IPS-11a (cell line): ENCODE results near the gene ARHGAP8.

Source experiments
- H3K4me3 ChIP-seq: one replicate; pipeline ENCODE4 v1.5.1; 2013; ENCODE audit warnings: low read depth, low read length, control low read depth

ARHGAP8 gene

DNA sequence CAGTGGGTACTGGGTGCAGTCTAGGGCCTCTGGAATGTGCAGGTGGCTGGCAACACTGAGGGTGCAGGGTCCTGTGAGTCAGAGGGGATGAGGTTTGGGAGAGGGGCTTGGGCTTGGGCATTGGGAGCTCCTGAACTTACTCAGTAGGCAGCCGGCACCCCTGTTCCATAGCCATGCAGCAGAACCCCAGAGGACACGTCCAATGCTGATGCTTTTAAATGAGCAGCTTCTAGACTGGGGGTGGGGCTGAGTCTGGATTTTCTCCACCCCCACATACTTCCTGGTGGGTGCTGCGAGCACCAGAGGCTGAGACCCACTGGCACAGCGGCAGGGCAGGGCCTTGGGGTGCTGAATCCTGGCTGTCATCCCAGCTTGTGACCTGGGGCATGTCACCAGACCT lies 71.4 kb downstream of the ARHGAP8 start:
- H3K4me3 ChIP-seq = no peak overlapping the region

DNA sequence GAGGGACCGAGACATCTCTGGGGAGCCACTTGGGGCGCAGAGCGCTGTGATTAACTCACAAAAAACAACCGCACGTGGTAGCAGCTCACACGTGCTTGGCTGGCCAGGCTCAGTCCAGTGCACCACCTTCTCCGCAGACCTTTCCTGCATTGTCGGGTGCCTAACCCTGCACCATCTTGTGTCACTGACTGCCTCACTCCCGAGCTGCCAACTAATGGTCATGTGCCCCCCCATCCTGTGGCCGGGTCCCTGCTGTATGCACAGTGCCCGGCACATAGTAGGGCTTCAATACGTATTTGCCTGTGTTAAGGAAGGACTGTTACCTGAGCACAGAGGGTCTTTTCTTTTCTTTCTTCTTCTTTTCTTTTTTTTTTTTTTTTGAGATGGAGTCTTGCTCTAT lies 71.9 kb downstream of the ARHGAP8 start:
- H3K4me3 ChIP-seq = no peak overlapping the region

DNA sequence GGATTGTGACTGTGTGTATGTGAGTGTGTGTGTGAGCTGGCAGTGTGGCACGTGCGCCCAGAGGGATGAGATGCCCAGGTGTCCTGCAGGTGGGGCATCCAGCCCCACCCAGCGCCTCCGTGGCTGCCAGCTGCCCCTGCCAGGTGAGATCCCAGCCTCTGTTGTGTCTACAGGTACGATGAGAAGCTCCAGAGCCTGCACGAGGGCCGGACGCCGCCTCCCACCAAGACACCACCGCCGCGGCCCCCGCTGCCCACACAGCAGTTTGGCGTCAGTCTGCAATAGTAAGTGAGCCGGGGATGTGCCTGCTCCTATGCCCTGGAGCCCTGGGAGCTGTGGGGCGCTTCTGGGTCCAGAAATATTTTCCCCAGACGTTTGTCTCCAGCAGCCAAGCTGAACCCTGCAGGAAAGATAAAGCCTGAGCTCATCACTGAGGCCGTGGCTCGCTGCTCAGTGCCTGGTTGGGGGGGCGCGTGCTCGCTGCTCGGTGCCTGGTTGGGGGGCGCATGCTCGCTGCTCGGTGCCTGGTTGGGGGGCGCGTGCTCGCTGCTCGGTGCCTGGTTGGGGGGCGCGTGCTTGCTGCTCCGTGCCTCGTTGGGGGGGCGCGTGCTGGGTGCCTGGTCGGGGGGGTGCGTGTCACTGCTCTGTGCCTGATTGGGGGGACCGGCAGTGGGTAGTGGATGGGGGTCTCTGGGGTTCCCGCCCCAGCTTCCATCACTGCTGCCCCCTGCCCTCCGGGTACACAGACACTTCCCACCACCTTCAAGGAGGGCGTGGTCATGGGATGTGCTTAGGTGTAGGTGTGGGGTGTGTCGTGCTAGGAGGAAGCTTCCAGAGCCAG lies 73.2 kb downstream of the ARHGAP8 start:
- no peak overlapping the region for H3K4me3 ChIP-seq

DNA sequence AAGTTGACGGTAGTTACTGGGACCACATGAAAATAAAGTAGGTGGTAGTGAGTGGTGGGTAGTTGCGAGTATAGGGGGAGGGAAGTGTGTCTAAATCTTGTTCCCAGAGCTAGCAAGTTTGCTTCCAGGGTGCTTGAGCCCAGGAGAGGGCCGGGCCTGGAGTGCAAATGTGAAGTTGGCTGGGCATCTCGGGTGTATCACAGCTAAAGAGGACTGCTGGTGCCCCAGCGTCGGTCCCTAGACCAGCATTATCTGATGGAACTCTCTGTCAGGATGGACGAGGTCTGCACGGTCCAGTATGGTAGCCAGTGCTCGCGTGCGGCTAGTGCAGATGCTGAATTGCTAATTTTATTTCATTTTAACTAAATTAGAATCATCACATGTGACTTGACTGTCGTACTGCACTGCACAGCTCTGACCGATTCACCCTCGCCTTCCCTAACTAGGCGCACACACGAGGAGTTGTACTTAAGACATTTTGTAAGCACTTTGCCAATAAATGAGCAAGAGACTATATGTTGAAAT lies 75.4 kb downstream of the ARHGAP8 start:
- no peak overlapping the region for H3K4me3 ChIP-seq

DNA sequence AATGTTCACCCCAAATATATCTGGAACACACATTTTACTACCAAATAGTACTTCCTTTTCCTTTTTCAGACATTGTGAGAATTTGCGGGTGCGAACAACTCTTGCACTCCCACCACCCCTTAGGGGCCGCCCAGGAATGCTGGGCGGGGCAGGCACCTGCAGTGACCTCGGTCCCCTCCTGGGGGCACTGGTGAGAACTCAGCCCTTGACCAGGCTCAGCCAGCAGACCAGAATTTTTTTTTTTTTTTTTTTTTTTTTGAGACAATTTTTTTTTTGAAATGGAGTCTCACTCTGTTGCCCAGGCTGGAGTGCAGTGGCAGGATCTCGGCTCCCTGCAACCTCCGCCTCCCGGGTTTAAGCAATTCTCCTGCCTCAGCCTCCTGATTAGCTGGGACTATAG lies 75.8 kb downstream of the ARHGAP8 start:
- H3K4me3 ChIP-seq = no peak overlapping the region

DNA sequence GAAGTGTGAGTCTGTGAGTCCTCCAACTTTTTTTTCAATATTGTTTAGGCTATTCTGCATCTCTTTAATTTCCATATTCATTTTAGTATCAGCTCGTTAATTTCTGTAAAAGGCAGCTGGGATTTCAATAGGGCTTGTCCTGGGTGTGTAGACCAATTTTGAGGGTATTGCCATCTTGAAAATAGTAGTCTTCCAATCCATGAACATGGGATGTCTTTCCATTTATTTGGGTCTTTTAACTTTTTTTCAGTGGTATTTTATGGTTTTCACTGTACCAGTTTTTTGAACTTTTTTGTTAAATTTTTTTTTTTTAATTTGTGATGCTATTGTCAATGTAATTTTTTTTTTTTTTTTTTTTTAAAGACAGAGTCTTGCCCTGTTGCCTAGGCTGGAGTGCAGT lies 79.5 kb downstream of the ARHGAP8 start:
- H3K4me3 ChIP-seq = no peak overlapping the region

DNA sequence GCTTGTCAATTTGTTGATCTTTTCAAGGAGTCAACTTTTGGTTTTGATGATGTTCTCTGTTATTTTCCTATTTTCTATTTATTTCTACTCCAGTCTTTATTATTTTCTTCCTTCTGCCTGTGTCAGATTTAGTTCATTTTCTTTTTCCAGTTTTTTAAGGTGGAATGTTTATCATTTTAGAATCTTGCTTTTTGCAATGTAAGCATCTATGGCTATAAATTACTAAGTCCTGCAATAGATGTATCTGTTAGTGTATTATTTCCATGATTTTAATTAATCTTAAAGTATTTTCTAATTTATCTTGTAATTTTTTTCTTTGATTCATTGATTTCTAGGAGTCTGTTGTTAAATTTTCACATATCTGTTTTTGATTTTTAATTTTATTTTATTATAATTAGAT lies 81.7 kb downstream of the ARHGAP8 start:
- no peak overlapping the region for H3K4me3 ChIP-seq

DNA sequence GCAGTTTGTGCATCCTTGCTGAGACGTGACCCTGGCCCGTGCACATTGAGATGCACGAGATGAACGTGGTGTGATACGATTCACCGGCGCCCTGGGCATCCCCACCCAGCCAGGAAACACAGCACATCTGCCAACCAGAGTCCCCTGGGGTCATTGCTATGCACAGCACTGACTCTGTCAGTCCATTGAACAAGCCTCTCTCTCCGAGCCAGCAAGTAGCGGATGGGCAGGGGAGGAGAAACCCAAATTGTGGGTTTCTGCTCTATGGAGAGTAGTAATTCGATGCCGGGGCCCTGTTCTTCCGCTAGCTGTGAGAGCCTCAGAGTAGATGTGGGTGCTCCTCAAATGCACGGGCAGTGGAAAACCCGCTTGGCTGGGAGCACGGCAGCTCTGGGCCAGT lies 85.1 kb downstream of the ARHGAP8 start:
- H3K4me3 ChIP-seq = no peak overlapping the region

DNA sequence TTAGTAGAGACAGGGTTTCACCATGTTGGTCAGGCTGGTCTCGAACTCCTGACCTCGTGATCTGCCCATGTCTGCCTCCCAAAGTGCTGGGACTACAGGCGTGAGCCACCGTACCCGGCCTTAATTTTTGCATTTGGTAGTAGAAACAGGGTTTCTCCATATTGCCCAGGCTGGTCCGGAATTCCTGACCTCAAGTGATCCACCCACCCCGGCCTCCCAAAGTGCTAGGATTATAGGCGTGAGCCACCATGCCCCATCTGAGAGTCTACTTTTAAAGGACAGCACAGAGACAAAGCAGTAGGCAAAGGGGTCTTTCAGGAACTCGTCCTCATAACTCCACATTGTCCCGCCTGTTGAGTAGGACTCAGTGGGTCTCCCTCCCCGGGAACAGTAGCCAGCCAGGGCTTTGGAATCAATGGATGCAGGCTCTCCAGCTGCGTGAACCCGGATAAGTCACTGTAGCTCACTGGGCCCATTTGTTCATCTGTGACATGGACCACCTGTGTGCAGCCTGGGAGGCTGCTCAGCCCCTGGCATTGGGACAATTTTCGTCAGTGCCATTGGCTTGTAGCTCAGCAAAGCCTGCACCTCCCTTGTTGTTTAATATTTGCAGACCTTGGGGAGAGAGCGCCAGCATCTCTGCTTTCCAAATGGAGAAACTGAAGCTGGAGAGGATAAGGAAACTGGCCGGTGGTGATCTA lies 86.1 kb downstream of the ARHGAP8 start:
- no peak overlapping the region for H3K4me3 ChIP-seq

DNA sequence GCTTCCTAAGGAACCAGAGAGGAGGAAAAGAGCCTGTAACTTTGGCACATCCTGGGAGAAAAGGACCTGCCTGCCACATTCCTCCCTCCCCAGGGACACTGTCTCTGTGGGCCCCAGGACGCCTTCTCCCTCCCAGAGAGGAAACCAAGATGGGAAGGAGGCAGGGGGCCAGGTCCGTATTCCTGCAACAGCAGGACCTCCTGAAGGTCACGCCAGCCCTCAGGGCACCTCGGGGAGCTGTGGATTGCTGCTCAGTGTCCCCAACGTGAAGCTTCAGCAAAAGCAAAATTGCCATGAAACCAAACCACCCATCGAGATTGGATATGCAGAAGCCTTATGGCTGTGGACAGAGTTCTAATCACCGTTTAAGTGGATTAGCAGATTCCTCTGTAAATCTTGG lies 86.7 kb downstream of the ARHGAP8 start:
- H3K4me3 ChIP-seq = no peak overlapping the region

DNA sequence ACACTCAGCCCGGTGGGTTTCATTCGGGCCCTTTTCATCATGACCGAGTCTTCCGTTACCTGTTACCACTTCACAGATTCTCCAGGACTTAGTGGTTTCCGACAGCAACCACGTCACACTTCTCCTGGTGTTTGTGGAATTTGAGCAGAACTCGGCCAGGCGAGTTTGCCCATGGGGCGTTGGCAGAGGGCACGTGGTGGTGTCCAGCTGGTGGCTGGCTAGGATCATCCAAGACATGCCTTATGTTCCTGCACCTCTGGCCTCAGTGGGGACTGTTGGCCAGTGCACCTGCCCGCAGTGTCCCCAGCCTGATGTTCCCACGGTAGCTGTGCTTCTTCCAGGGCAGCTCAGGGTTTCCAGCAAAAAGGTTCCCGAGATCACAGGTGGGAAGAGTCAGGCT lies 87.3 kb downstream of the ARHGAP8 start:
- H3K4me3 ChIP-seq = no peak overlapping the region

DNA sequence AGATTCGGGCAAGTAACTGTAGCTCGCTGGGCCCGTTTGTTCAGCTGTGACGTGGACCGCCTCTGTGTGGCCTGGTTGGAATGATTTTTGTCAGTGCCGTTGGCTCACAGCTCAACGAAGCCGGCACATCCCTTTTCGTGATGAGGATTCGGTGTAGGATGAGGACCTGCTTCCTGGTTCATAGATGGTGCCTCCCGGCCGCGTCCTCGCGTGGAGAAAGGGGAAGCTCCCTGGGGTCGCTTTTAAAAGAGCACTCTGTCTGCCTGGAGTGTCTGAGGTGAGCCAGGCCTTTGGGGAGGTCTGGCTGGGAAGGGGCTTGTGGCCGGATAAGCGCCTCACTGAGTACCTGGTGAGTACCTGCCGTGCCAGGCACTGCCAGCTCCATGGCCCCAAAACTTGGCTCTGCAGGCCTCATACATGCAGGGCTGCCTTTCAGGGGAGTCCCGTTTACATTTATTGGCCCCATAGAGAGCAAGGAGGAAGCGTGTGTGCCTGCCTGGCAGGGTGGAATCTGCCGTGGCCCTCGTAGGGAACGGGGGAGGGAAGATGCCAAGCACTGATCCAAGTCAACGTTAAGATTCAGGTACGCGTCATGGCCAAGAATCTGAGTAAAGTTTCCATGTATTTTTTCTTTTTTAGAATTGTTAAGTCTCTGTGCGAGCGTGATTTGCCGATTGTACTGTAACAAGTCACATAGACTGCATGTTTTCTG lies 88.4 kb downstream of the ARHGAP8 start:
- no peak overlapping the region for H3K4me3 ChIP-seq

DNA sequence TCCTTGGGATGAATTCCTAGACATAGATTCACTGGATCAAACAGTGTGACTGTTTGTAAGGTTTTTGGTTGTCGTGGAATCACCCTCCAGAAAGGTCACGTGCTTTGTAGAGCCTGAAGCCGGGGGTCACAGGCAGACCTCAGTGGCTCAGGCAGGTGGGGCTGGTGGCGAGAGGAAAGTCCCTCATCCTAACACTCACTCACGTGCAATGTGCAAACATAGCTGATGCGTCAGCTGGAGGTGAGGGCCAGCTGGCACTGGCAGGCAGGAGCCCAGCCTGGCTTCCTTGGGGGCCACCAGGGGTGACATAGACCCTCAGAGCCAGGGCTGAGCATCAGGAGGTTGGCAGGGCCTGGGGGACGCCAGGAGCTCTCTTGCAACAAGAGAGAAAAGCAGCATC lies 90.0 kb downstream of the ARHGAP8 start:
- H3K4me3 ChIP-seq = no peak overlapping the region

DNA sequence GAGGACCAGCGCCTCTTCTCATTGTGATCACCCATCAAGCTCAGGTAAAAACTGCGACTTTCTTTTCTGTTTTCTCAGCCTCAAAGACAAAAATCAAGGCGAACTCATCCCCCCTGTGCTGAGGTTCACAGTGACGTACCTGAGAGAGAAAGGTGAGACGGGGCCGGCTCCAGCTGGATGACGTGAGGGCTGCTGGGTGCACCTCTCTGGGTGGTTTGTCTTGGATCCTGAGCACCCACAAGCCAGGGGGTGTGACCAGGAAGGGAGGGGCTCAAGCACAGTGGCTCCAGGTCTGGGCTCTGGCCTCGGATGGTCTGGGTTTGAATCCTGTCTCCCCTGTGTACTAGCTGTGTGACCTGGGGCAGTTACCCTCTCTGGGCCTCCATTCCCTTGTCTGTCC lies 92.8 kb downstream of the ARHGAP8 start:
- H3K4me3 ChIP-seq = no peak overlapping the region

DNA sequence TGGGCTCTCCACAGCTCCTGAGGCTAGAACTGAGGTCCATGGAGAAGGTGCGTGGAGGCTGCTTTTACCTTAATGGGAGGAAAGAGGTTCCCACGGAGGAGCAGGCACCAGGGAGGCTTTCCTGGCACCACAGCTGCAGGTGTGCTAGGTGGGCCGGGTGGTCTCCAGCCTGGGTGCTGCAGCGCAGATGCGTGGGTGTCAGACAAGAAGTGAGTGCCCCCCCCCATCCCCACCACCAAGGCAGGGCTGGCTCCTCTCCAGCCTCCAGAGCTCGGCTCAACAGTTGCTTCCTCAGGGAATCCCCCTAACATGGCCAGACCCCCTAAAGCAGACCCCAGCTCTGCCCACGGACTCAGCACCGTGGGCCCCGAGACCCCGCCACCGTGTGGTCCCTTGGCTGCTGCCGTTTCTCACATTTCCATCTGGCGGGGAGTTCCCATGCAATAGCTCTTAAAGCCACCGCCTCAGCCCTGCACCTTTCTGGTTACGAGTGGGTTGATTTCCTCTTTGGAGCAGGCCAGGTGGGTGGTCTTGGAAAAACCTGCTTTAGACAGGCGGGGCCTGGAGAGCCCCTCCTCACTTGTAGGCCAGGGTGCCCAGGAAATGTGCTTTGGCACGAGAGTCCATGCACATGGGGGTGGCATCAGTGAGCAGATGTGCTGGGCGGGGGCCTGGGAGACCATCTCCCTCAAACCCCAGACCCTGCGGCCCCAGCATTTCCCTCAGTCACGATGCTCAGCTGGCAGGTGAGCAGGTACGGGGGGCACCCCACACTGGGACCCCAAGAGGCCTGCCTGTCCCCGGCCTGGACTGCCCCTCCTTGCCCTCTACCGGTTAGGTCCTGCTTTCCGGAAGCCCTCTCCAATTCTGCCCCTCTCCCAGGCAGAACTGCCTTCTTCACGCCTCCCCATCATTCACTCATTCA lies 93.7 kb downstream of the ARHGAP8 start:
- H3K4me3 ChIP-seq = no peak overlapping the region

DNA sequence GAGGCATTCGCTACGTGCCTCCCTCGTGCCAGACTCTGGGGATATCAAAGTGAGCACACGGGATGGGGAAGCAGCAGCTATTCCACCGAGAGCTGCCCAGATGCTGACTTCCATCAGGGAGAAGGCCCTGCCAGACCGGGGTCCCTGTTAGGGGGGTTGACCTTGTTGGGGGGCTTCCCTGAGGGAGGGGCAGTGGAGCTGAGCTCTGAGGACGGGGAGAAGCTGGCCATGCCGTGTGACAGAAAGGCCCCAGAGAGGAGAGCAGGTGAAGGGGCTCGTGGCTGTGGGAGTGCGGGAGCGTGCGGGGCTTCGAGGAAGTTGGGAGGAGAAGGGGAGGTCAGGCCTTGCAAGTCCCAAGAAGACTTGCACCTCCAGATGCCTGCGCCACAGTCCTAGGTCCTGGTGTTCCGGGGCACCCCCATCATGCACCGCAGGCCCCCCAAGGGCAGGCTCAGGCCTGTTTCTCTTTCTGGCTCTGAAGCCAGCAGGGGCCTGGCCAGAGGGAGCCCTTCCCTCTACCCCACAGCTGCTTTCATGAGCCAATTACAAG lies 94.4 kb downstream of the ARHGAP8 start:
- no peak overlapping the region for H3K4me3 ChIP-seq

DNA sequence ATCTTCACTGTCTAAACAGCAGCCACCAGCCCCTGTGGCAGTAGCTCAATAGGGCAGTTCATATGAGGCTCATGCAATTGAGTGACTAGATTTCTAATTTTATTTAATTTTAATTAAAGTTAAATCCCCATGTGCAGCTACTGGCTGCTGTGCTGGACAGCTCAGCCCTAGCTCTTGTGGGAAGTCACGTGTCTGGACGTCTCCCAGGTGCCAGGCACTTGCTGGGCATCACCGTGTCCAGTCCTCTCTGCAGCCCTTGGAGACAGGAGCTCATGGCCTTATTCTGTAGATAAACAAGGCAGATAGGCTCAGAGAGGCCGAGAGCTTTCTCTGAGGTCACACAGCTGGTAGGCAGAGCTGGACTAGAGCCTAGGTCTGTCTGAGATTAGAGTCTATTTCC lies 95.0 kb downstream of the ARHGAP8 start:
- no peak overlapping the region for H3K4me3 ChIP-seq

DNA sequence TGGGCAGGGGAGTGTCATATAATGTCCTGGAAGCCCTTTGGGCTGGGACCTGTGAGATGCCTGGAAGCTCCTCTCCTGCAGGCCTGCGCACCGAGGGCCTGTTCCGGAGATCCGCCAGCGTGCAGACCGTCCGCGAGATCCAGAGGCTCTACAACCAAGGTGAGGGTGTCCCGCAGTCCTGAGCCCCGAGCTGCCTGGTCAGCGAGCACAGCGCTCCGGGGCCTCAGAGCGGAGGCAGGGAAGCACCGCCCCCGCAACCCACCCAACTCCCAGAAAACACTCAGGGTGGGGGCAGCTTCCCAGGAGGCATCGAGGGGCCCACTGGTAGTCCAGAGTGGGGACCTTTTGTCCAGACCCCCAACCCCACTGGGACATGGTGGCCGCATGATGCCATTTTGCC lies 95.5 kb downstream of the ARHGAP8 start:
- H3K4me3 ChIP-seq = no peak overlapping the region

DNA sequence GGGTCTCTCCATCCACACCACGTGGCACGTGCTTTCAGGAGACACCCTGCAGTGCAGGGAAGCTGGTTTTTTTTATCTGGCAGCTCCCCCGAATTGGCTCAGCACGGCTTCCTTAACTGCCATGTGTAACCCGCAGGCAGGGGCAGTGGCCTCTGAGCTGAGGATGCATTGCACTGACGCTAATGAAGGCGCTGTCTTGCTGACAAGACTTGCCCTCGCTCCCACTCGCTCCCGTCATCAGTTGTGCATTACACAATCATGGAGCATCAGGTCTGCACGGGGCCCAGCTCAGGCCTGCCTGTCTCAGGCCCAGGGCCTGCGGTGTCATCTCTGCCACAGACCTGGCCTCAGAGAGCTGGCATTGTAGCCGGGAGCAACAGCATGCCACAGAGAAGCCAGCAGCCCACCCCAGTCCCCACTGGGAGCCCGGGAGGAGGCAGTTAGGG lies 95.9 kb downstream of the ARHGAP8 start:
- H3K4me3 ChIP-seq = no peak overlapping the region

DNA sequence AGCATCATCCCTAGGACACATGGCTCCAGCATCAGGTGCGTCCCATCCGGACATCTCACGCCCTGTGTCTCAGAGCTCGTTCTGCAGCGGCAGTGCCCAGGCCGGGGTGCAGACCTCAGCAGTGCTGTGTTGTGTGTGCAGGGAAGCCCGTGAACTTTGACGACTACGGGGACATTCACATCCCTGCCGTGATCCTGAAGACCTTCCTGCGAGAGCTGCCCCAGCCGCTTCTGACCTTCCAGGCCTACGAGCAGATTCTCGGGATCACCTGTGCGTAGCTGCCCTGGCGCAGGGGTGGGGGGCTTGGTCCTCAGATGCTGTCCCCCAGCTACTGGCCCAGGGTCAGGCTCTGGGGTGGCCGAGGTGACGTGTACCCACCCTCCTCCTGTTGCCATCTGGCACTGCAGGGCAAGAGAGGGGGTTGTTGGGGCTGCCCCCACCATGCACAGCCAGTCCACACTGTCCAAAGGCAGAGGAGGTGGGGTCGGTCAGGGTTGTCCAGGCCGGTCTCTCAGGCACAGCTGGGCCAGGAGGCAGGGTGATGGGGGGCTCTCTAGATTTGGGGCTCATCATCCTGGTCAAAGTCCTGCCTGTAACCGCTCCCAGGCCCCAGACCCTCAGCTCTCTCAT lies 96.5 kb downstream of the ARHGAP8 start:
- H3K4me3 ChIP-seq = no peak overlapping the region
